H1 (cell line): ENCODE data around the gene MAML3. TPM values are rescaled to one million over a fixed set of nuclear protein-coding genes. Genes with fewer than 3 reads are reported as not detected.

Experiments used
- CTCF ChIA-PET: fragments of 300-600 bp; sonication (Branson Sonifier 250); formaldehyde crosslinking; loops from one replicate; lab custom pipeline; 2021; ENCODE audit not compliant: partially characterized antibody; lab: Charles Lee
- POLR2A ChIA-PET: fragments of 300-600 bp; sonication (Branson Sonifier 250); formaldehyde crosslinking; loops from one replicate; lab custom pipeline; 2021; ENCODE audit warnings: inconsistent platforms; ENCODE audit not compliant: partially characterized antibody; lab: Charles Lee
- DNase-seq, 2 experiments: peaks; one replicate each; pipeline versions ENCODE4 v3.0.0 to v3.0.0-alpha.2; 2010 to 2022; ENCODE audit warnings: low spot score in 2 of 2, low read depth in 1 of 2, mixed read lengths in 1 of 2
- FAIRE-seq: peaks from 2 replicates; lab custom pipeline; 2011; peaks lifted over from hg19 to GRCh38; lab: Jason Lieb, UNC
- H2AFZ ChIP-seq: 2 replicates; pipeline ENCODE4 v1.8.1; 2012; ENCODE audit warnings: low read length, inconsistent platforms
- H2AK5ac ChIP-seq: 2 replicates; pipeline ENCODE4 v1.6.1; 2013; ENCODE audit warnings: low read depth, low read length
- H2BK120ac ChIP-seq: replicated peaks from 2 replicates; pipeline ENCODE3; 2013; ENCODE audit warnings: low read depth, low read length, inconsistent platforms
- H2BK12ac ChIP-seq: 2 replicates; pipeline ENCODE4 v1.6.1; 2013; ENCODE audit warnings: low read depth, low read length
- H2BK15ac ChIP-seq: 2 replicates; pipeline ENCODE4 v1.6.1; 2013; ENCODE audit warnings: low read length
- H2BK20ac ChIP-seq: 2 replicates; pipeline ENCODE4 v1.6.1; 2013; ENCODE audit warnings: low read length
- H2BK5ac ChIP-seq: 2 replicates; pipeline ENCODE4 v1.6.1; 2013; ENCODE audit warnings: low read depth, low read length
- H3K14ac ChIP-seq: 2 replicates; pipeline ENCODE4 v1.6.1; 2013; ENCODE audit warnings: inconsistent platforms; ENCODE audit not compliant: insufficient read length
- H3K18ac ChIP-seq: 2 replicates; pipeline ENCODE4 v1.6.1; 2013; ENCODE audit warnings: low read length; ENCODE audit errors: extremely low read depth
- H3K23ac ChIP-seq: 2 replicates; pipeline ENCODE4 v1.6.1; 2013; ENCODE audit warnings: inconsistent platforms; ENCODE audit not compliant: insufficient read length
- H3K23me2 ChIP-seq: 2 replicates; pipeline ENCODE4 v1.6.1; 2013; ENCODE audit warnings: low read depth, low read length
- H3K27ac ChIP-seq: 2 replicates; pipeline ENCODE4 v1.6.1; 2011; ENCODE audit warnings: low read depth, low read length, inconsistent platforms
- H3K27me3 ChIP-seq, 4 experiments: replicated peaks in 1 of 4; 1 replicate in 1 of 4; 2 replicates in 3 of 4; pipeline versions ENCODE4 v1.6.1 to v1.8.1; 2011 to 2013; ENCODE audit warnings: low read length in 3 of 4, mild to moderate bottlenecking in 3 of 4, inconsistent platforms in 2 of 4, mixed read lengths in 2 of 4, moderate library complexity in 1 of 4; ENCODE audit not compliant: control insufficient read depth in 3 of 4, insufficient read depth in 3 of 4; ENCODE audit errors: extremely low read depth in 1 of 4
- H3K36me3 ChIP-seq, 4 experiments: 2 replicates each; pipeline versions ENCODE4 v1.6.1 to v1.8.1; 2011 to 2013; ENCODE audit warnings: mild to moderate bottlenecking in 4 of 4, low read length in 3 of 4, moderate library complexity in 2 of 4, control low read depth in 1 of 4, inconsistent platforms in 1 of 4; ENCODE audit not compliant: insufficient read depth in 4 of 4, control insufficient read depth in 2 of 4
- H3K4ac ChIP-seq: replicated peaks from 2 replicates; pipeline ENCODE3; 2013; ENCODE audit warnings: low read length, low read depth, mixed read lengths, inconsistent platforms; ENCODE audit not compliant: insufficient read length
- H3K4me1 ChIP-seq, 4 experiments: replicated peaks in 1 of 4; 1 replicate in 1 of 4; 2 replicates in 3 of 4; pipeline versions ENCODE4 v1.6.1 to v1.8.1; 2011 to 2013; ENCODE audit warnings: low read length in 3 of 4, inconsistent platforms in 2 of 4, mixed read lengths in 1 of 4; ENCODE audit not compliant: insufficient read depth in 4 of 4, control insufficient read depth in 3 of 4
- H3K4me2 ChIP-seq, 2 experiments: 2 replicates each; pipeline versions ENCODE4 v1.6.1 to v1.8.1; 2011 to 2013; ENCODE audit warnings: low read depth in 2 of 2, low read length in 2 of 2, control low read depth in 1 of 2, inconsistent platforms in 1 of 2, mild to moderate bottlenecking in 1 of 2; ENCODE audit not compliant: insufficient read depth in 1 of 2
- H3K4me3 ChIP-seq, 4 experiments: fragments of 200-600, 300-600 bp in 1 of 4; sonication (generic), shearing (Covaris generic), sonication (Bioruptor Twin) in 1 of 4; 2 replicates each; pipeline versions ENCODE4 v1.5.1 to v1.8.1; 2011 to 2016; ENCODE audit warnings: low read length in 4 of 4, low read depth in 3 of 4, control low read depth in 2 of 4, inconsistent platforms in 2 of 4, mild to moderate bottlenecking in 2 of 4, mixed read lengths in 1 of 4, moderate library complexity in 1 of 4; ENCODE audit not compliant: insufficient read depth in 2 of 4; ENCODE audit errors: extremely low read depth in 1 of 4
- H3K56ac ChIP-seq: replicated peaks from 2 replicates; pipeline ENCODE3; 2013; ENCODE audit warnings: low read depth, mild to moderate bottlenecking, mixed read lengths, low read length, inconsistent platforms; ENCODE audit not compliant: insufficient read length
- H3K79me1 ChIP-seq: 2 replicates; pipeline ENCODE4 v1.6.1; 2013; ENCODE audit warnings: low read depth, low read length, control low read depth
- H3K79me2 ChIP-seq, 2 experiments: 2 replicates each; pipeline versions ENCODE4 v1.6.1 to v1.8.1; 2012 to 2013; ENCODE audit warnings: low read length in 2 of 2, mild to moderate bottlenecking in 2 of 2, inconsistent platforms in 1 of 2; ENCODE audit not compliant: insufficient read depth in 2 of 2, control insufficient read depth in 1 of 2
- H3K9ac ChIP-seq, 4 experiments: replicated peaks in 1 of 4; 1 replicate in 1 of 4; 2 replicates in 3 of 4; pipeline versions ENCODE4 v1.6.1 to v1.8.1; 2011 to 2013; ENCODE audit warnings: low read depth in 3 of 4, low read length in 3 of 4, control low read depth in 2 of 4, mild to moderate bottlenecking in 2 of 4, moderate library complexity in 2 of 4, inconsistent platforms in 1 of 4; ENCODE audit errors: extremely low read depth in 1 of 4
- H3K9me3 ChIP-seq, 2 experiments: 2 replicates each; pipeline versions ENCODE4 v1.6.1 to v1.8.1; 2012 to 2013; ENCODE audit warnings: mild to moderate bottlenecking in 2 of 2, moderate library complexity in 2 of 2, control low read depth in 1 of 2, inconsistent platforms in 1 of 2, low read depth in 1 of 2, low read length in 1 of 2, mixed read lengths in 1 of 2; ENCODE audit not compliant: insufficient read depth in 2 of 2
- H4K20me1 ChIP-seq, 2 experiments: replicated peaks in 1 of 2; 2 replicates each; pipeline versions ENCODE3 to v1.8.1; 2011 to 2013; ENCODE audit warnings: inconsistent platforms in 2 of 2, low read length in 2 of 2, mild to moderate bottlenecking in 1 of 2; ENCODE audit not compliant: insufficient read depth in 2 of 2, control insufficient read depth in 1 of 2
- H4K5ac ChIP-seq: 2 replicates; pipeline ENCODE4 v1.6.1; 2013; ENCODE audit warnings: low read length, low read depth, mixed read lengths, inconsistent platforms; ENCODE audit not compliant: insufficient read length
- H4K8ac ChIP-seq: 2 replicates; pipeline ENCODE4 v1.8.0; 2013; ENCODE audit warnings: mild to moderate bottlenecking, moderate library complexity, low read length, inconsistent platforms; ENCODE audit not compliant: insufficient read depth; ENCODE audit errors: extremely low read depth
- H4K91ac ChIP-seq: replicated peaks from 2 replicates; pipeline ENCODE3; 2013; ENCODE audit warnings: low read length, mixed read lengths, inconsistent platforms; ENCODE audit not compliant: insufficient read length
- ASH2L ChIP-seq: fragments of 200-600, 300-600 bp; sonication (generic); IDR thresholded peaks from one replicate; pipeline ENCODE4 v1.7.1; 2017; ENCODE audit warnings: low read length
- BCL11A ChIP-seq, 2 experiments: IDR thresholded peaks; one replicate each; pipeline ENCODE4 v1.6.1; 2011; ENCODE audit warnings: low read depth in 2 of 2, low read length in 2 of 2, mild to moderate bottlenecking in 2 of 2
- CBX8 ChIP-seq: fragments of 300-800, 300-1000 bp; sonication (generic); IDR thresholded peaks from 2 replicates; pipeline ENCODE4 v1.7.1; 2016; ENCODE audit warnings: low read depth, low read length, borderline replicate concordance
- EGR1 ChIP-seq: IDR thresholded peaks from 2 replicates; pipeline ENCODE4 v1.6.1; 2011; ENCODE audit warnings: low read depth, low read length, borderline replicate concordance
- EZH2 ChIP-seq: fragments of 200-600 bp; sonication (generic); IDR thresholded peaks from 2 replicates; pipeline ENCODE4 v1.7.1; 2012; ENCODE audit warnings: low read depth, mild to moderate bottlenecking, moderate library complexity, low read length, inconsistent platforms; ENCODE audit not compliant: severe bottlenecking
- GABPA ChIP-seq: IDR thresholded peaks from 2 replicates; pipeline ENCODE4 v1.6.1; 2011; ENCODE audit warnings: mild to moderate bottlenecking, low read length, moderate library complexity, borderline replicate concordance; ENCODE audit not compliant: insufficient read depth
- KDM4A ChIP-seq: IDR thresholded peaks from one replicate; pipeline ENCODE4 v1.7.1; 2012; ENCODE audit warnings: low read depth, mild to moderate bottlenecking, moderate library complexity, low read length, inconsistent platforms; ENCODE audit not compliant: severe bottlenecking
- RNF2 ChIP-seq: fragments of 200-900, 300-1000 bp; sonication (generic); IDR thresholded peaks from 2 replicates; pipeline ENCODE4 v1.7.1; 2016; ENCODE audit warnings: borderline replicate concordance, low read depth, mild to moderate bottlenecking, antibody characterized with exemption, low read length; ENCODE audit not compliant: poor library complexity, severe bottlenecking; ENCODE audit errors: missing control alignments
- RXRA ChIP-seq: IDR thresholded peaks from 2 replicates; pipeline ENCODE4 v1.6.1; 2011; ENCODE audit warnings: low read depth, mild to moderate bottlenecking, low read length, moderate library complexity; ENCODE audit not compliant: insufficient read depth
- SIN3A ChIP-seq, 2 experiments: IDR thresholded peaks in 1 of 2; conservative IDR thresholded peaks in 1 of 2; 2 replicates each; pipeline ENCODE4 v1.6.1; 2011 to 2012; ENCODE audit warnings: low read length in 2 of 2, improper control_type of control experiment in 1 of 2, low read depth in 1 of 2, mild to moderate bottlenecking in 1 of 2
- WGBS, 2 experiments: shearing (Covaris generic) in 1 of 2; methylation state at CpG; one replicate each; pipeline versions ENCODE4 v1.1.6 to v1.1.7; 2013 to 2015; ENCODE audit warnings: low lambda C conversion rate in 2 of 2, mixed read lengths in 2 of 2, inconsistent platforms in 1 of 2, low coverage in 1 of 2, missing lambda C conversion rate in 1 of 2; ENCODE audit not compliant: insufficient replicate concordance in 2 of 2, insufficient coverage in 1 of 2, insufficient read length in 1 of 2; ENCODE audit errors: extremely low coverage in 1 of 2, missing lambda C conversion rate in 1 of 2; 5-methylcytosine and 5-hydroxymethylcytosine counted together
- polyA plus RNA-seq, 7 experiments: library from polyadenylated mRNA; depleted of rRNA in 3 of 7; stranded (reverse) in 5 of 7; unstranded in 2 of 7; fragments of >200 nt in 5 of 7; fragments of 200-250 nt in 2 of 7; gene quantifications; 1 replicate in 5 of 7; 2 replicates in 1 of 7; 4 replicates in 1 of 7; pipeline versions ENCODE4 v1.2.1 to v1.2.3, GENCODE V29; 2011 to 2013; ENCODE audit warnings: missing spikeins in 2 of 7, mixed read lengths in 2 of 7
- total RNA-seq: library from RNA; stranded (reverse); fragmentation: NEBNext Ultra II Directional; extraction: Animal tissue kit (Norgen Biotek cat#: 25700); gene quantifications from 2 replicates; pipeline ENCODE4 v1.2.1, GENCODE V29; 2021
- TF ChIP-seq, protein P1 (sequence below): IDR thresholded peaks from 2 replicates; pipeline ENCODE4 v1.6.1; 2011; ENCODE audit warnings: low read depth, mild to moderate bottlenecking, low read length; ENCODE audit not compliant: insufficient read depth
- TF ChIP-seq, protein P2 (sequence below): IDR thresholded peaks from 2 replicates; pipeline ENCODE4 v1.6.1; 2011; ENCODE audit warnings: low read length, improper control_type of control experiment

MAML3 gene
- total and polyA plus RNA-seq, 2 of the 8 experiments (the other 6 are each of a cell fraction or from before 2014, with no cell fraction given): 2.1 to 5.7 TPM

DNA sequence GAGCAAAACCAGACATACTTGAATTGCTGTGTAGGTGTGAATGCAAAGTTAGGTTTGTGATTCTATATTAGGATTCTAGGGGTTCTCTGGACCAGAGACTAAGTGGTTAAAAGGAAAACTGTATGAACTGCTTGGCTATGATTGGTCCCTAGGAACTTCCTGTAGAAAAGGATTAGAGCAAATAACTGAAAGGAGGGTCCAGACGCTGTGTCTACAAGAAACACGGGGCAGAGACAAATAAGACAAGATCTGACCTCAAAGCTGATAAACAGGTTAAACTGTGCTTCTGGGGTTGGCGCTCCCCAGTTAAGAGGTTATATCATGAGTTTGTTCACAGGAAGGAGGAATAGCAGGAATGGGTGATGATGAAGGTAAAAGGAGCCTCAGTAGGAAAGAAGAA, 304.8 kb downstream of the MAML3 start:
- WGBS, 2 experiments: 83% methylated on average over 3 of the region's 3 CpGs; no CpG with 5 or more reads in 1 of the 2 experiments
- no peak overlapping the region for H2BK5ac ChIP-seq
- ChIA-PET CTCF (no interaction called here), POLR2A (no interaction called here)
- H4K5ac ChIP-seq: no peak overlapping the region
- H3K9me3 ChIP-seq: no peaks in the 10 kb centered on the region
- no peak overlapping the region for H3K27ac ChIP-seq
- no peak overlapping the region for H2AFZ ChIP-seq
- H3K23me2 ChIP-seq: no peaks in the 10 kb centered on the region
- H3K4me2 ChIP-seq: no peak overlapping the region
- H3K36me3 ChIP-seq: no peaks in the 10 kb centered on the region
- H3K18ac ChIP-seq: no peak overlapping the region
- no peak overlapping the region for H4K91ac ChIP-seq
- H3K14ac ChIP-seq: no peak overlapping the region
- no peaks in the 10 kb centered on the region for H3K79me1 ChIP-seq
- H3K27me3 ChIP-seq: no peaks in the 10 kb centered on the region; a peak in 1 of 7 replicates
- H4K8ac ChIP-seq: no peak overlapping the region
- no peak overlapping the region for H2BK15ac ChIP-seq
- no peak overlapping the region for H3K23ac ChIP-seq
- H4K20me1 ChIP-seq: no peaks in the 10 kb centered on the region
- H3K56ac ChIP-seq: no peak overlapping the region
- H2AK5ac ChIP-seq: no peak overlapping the region
- FAIRE-seq: no peak
- H2BK20ac ChIP-seq: no peak overlapping the region
- no peak overlapping the region for H3K9ac ChIP-seq
- no peaks in the 10 kb centered on the region for H3K79me2 ChIP-seq
- no peak overlapping the region for H2BK120ac ChIP-seq
- H3K4ac ChIP-seq: no peak overlapping the region
- DNase-seq: no peak
- H3K4me3 ChIP-seq: no peak overlapping the region
- H3K4me1 ChIP-seq: peaks cover 1 to 14% (median 10%) of the 10 kb centered on the region in 4 experiments; a peak in 4 of 7 replicates
- H2BK12ac ChIP-seq: no peak overlapping the region
- no peak for TF ChIP-seq EZH2
- no peak for TF ChIP-seq CBX8
- TF ChIP-seq, protein P1, sequence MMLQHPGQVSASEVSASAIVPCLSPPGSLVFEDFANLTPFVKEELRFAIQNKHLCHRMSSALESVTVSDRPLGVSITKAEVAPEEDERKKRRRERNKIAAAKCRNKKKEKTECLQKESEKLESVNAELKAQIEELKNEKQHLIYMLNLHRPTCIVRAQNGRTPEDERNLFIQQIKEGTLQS: no peak
- no peak for TF ChIP-seq KDM4A
- TF ChIP-seq SIN3A (conservative IDR thresholded peaks at IDR 0.05 in 1 of 2, IDR thresholded peaks at IDR 0.05 in 1 of 2; ENCODE audit: low read depth in 1 of 2, low read length in 2 of 2): no peak
- no peak for TF ChIP-seq EGR1
- TF ChIP-seq RXRA: no peak
- TF ChIP-seq, protein P2, sequence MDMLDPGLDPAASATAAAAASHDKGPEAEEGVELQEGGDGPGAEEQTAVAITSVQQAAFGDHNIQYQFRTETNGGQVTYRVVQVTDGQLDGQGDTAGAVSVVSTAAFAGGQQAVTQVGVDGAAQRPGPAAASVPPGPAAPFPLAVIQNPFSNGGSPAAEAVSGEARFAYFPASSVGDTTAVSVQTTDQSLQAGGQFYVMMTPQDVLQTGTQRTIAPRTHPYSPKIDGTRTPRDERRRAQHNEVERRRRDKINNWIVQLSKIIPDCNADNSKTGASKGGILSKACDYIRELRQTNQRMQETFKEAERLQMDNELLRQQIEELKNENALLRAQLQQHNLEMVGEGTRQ: no peak
- TF ChIP-seq BCL11A (IDR thresholded peaks at IDR 0.05; ENCODE audit: low read depth in 2 of 2, low read length in 2 of 2): no peak
- TF ChIP-seq RNF2: no peak
- no peak for TF ChIP-seq GABPA
- no peak for TF ChIP-seq ASH2L
